Ovary (tissue), 9 donors: Measurements from ENCODE around the gene COL25A1. TPM values are rescaled to one million over a fixed set of nuclear protein-coding genes. Genes with fewer than 3 reads are reported as not detected.
"Not testable (repeated sequence)": the region's sequence is repeated elsewhere in the genome, so short reads cannot be mapped to it uniquely, and the experiment has no call there.

ENCODE experiments used
- DNase-seq, 5 donors: peaks; one replicate each; pipeline ENCODE4 v3.0.0-alpha.2; 2019 to 2020
- H3K27ac ChIP-seq, 2 donors: fragments of 200-600 bp; one replicate each; pipeline versions ENCODE4 v1.5.1 to v1.8.0; 2019 to 2022
- H3K27me3 ChIP-seq: fragments of 200-600 bp; one replicate; pipeline ENCODE4 v1.8.0; 2022
- H3K36me3 ChIP-seq: fragments of 200-600 bp; sonication (generic); one replicate; pipeline ENCODE4 v1.5.1; 2019
- H3K4me1 ChIP-seq: one replicate; pipeline ENCODE4 v1.8.1; 2013; ENCODE audit warnings: mild to moderate bottlenecking, moderate library complexity; ENCODE audit not compliant: insufficient read depth
- H3K4me3 ChIP-seq: fragments of 200-600 bp; sonication (generic); one replicate; pipeline ENCODE4 v1.5.1; 2017
- H3K9me3 ChIP-seq, 2 donors: fragments of 200-600 bp in 1 of 2; sonication (generic) in 1 of 2; one replicate each; pipeline versions ENCODE4 v1.5.1 to v1.8.1; 2013 to 2019; ENCODE audit warnings: mild to moderate bottlenecking in 1 of 2, moderate library complexity in 1 of 2
- CTCF ChIP-seq, 3 donors: fragments of 450-650 bp in 2 of 3; fragments of 200-600 bp in 1 of 3; IDR thresholded peaks; one replicate each; pipeline versions ENCODE4 v1.5.1 to v1.8.0; 2016 to 2022; ENCODE audit warnings: antibody characterized with exemption in 3 of 3, mild to moderate bottlenecking in 1 of 3
- EP300 ChIP-seq: sonication (generic); formaldehyde crosslinking; IDR thresholded peaks from one replicate; pipeline ENCODE4 v1.6.1; 2017; ENCODE audit warnings: antibody characterized with exemption
- POLR2A ChIP-seq: fragments of 450-650 bp; IDR thresholded peaks from one replicate; pipeline ENCODE4 v1.6.1; 2017; ENCODE audit warnings: antibody characterized with exemption, mild to moderate bottlenecking, moderate library complexity
- WGBS, 3 donors: extraction: QIAGEN DNeasy Blood & Tissue Kit in 1 of 3; methylation state at CpG; one replicate each; pipeline versions ENCODE4 v1.1.5 to v1.1.7; 2013 to 2017; 5-methylcytosine and 5-hydroxymethylcytosine counted together
- intact Hi-C, 4 donors: fragments of 100-400 bp; cut with DNase I; formaldehyde crosslinking; loops; one replicate each; pipeline versions ENCODE4 v1.11.0 to v1.15.1; 2022 to 2023
- polyA plus RNA-seq, 2 donors: library from polyadenylated mRNA; stranded (reverse); fragments of 200-250 nt in 1 of 2; fragments of 350-450 nt in 1 of 2; fragmentation: Illumina TruSeq in 1 of 2; extraction: RNeasy Lipid Tissue Mini Kit (QIAGEN cat#74804) in 1 of 2; gene quantifications; one replicate each; pipeline ENCODE4 v1.2.3, GENCODE V29; 2013 to 2014
- total RNA-seq, 7 donors: library from RNA; depleted of rRNA in 2 of 7; stranded (reverse); fragments of >200 nt in 2 of 7; fragmentation: NEBNext Ultra II Directional in 3 of 7; extraction: Animal tissue kit (Norgen Biotek cat#: 25700) in 3 of 7; gene quantifications; one replicate each; pipeline versions ENCODE4 v1.1.0 to v1.2.4, GENCODE V29; 2016 to 2023
- donor health status: DM: no; HTN: no; CAD: no; lungs with moderate emphysema.
- donor health status: DM: no; HTN: no; CAD: no.
- donor health status: Bipolar disorder and iron deficiency.
- donor health status: DM: yes; HTN: yes; CAD: no.
- donor health status: DM: no; HTN: no; CAD: no.
- donor health status: DM: yes; HTN: yes; CAD: no.

The COL25A1 gene
- total and polyA plus RNA-seq, 9 donors = 0.25 to 3.2 (median 0.77) TPM

- Histone ChIP-seq H3K9me3 (no peaks in the 10 kb centered on the region), H3K4me1 (no peaks in the 10 kb centered on the region), H3K27me3 (no peaks in the 10 kb centered on the region), H3K27ac (no peak overlapping the region), H3K4me3 (no peak overlapping the region), H3K36me3 (no peaks in the 10 kb centered on the region)
- 25 to 38% (median 33%) methylated on average over 5 of the region's 5 CpGs for WGBS, 3 donors
- TF ChIP-seq EP300 (no peak), POLR2A (no peak), CTCF (IDR thresholded peaks at IDR 0.05) (no peak)
- no peak for DNase-seq
- intact Hi-C loops = no loop called here
These were observed 275.4 kb downstream of the COL25A1 start for GRCh38 chr4:109027016-109027500.

- Histone ChIP-seq H3K36me3 (no peaks in the 10 kb centered on the region), H3K4me1 (no peaks in the 10 kb centered on the region), H3K27ac (no peak overlapping the region), H3K9me3 (no peaks in the 10 kb centered on the region), H3K27me3 (no peaks in the 10 kb centered on the region), H3K4me3 (no peak overlapping the region)
- intact Hi-C loops = no loop called here
- TF ChIP-seq CTCF (IDR thresholded peaks at IDR 0.05) (no peak), POLR2A (no peak), EP300 (no peak)
- WGBS, 3 donors = 44 to 50% (median 47%) methylated on average over 4 of the region's 4 CpGs
- no peak for DNase-seq
These were observed 275.9 kb downstream of the COL25A1 start for GRCh38 chr4:109026588-109026987.

GRCh38 chr4:109025471-109026076 is 276.9 kb downstream of the COL25A1 start:
- H3K4me3 ChIP-seq = no peak overlapping the region
- no peak for DNase-seq

GRCh38 chr4:109022961-109023360 is 279.5 kb downstream of the COL25A1 start:
- no peak overlapping the region for H3K4me3 ChIP-seq
- H3K36me3 ChIP-seq = no peaks in the 10 kb centered on the region
- H3K27ac ChIP-seq = no peak overlapping the region
- no peaks in the 10 kb centered on the region for H3K9me3 ChIP-seq
- DNase-seq = no peak
- no peaks in the 10 kb centered on the region for H3K27me3 ChIP-seq
- intact Hi-C loops = no loop called here
- TF ChIP-seq POLR2A (no peak), EP300 (no peak), CTCF (IDR thresholded peaks at IDR 0.05) (no peak)
- no peaks in the 10 kb centered on the region for H3K4me1 ChIP-seq
- WGBS, 3 donors = 34 to 54% (median 40%) methylated on average over 1 of the region's 1 CpG

More at GRCh38 chr4:109025471-109026076, 276.9 kb downstream of the COL25A1 start:
- intact Hi-C loops = no loop called here
- Histone ChIP-seq H3K27ac (no peak overlapping the region), H3K4me1 (no peaks in the 10 kb centered on the region), H3K27me3 (no peaks in the 10 kb centered on the region), H3K9me3 (no peaks in the 10 kb centered on the region), H3K36me3 (no peaks in the 10 kb centered on the region)
- no peak for TF ChIP-seq EP300
- WGBS, 3 donors = 67 to 83% (median 74%) methylated on average over 3 of the region's 3 CpGs

- H3K36me3 ChIP-seq, H3K27me3 ChIP-seq, intact Hi-C loops, H3K9me3 ChIP-seq, H3K27ac ChIP-seq, H3K4me1 ChIP-seq, DNase-seq, H3K4me3 ChIP-seq: not testable (repeated sequence)
- 94 to 97% (median 95%) methylated on average over 6 of the region's 6 CpGs for WGBS, 3 donors
These were observed 280.8 kb downstream of the COL25A1 start for GRCh38 chr4:109021630-109022029.
